Pancreas (tissue), 10 donors: Measurements from ENCODE around the gene FBXO38. TPM values are rescaled to one million over a fixed set of nuclear protein-coding genes. Genes with fewer than 3 reads are reported as not detected.

Source experiments
- ATAC-seq, 4 donors: fragments of 200-7000 bp; cut with Tn5 transposase; one replicate each; pipeline versions ENCODE4 v1.8.0 to v1.9.1; 2020; ENCODE audit warnings: mild to moderate bottlenecking in 4 of 4, moderate library complexity in 4 of 4
- DNase-seq, 6 donors: peaks; one replicate each; pipeline ENCODE4 v3.0.0-alpha.2; 2020
- FAIRE-seq: peaks from 2 replicates; lab custom pipeline; 2012; peaks lifted over from hg19 to GRCh38; lab: Jason Lieb, UNC
- H3K27ac ChIP-seq, 4 donors: fragments of 200-600 bp; sonication (generic); 1 replicate in 3 of 4; 2 replicates in 1 of 4; pipeline versions ENCODE4 v1.5.0 to v1.8.0; 2020
- H3K27me3 ChIP-seq, 4 donors: fragments of 200-600 bp; one replicate each; pipeline ENCODE4 v1.8.0; 2021
- H3K36me3 ChIP-seq, 3 donors: fragments of 200-600 bp; sonication (generic) in 1 of 3; one replicate each; pipeline versions ENCODE4 v1.5.0 to v1.8.0; 2020 to 2021
- H3K4me1 ChIP-seq, 3 donors: fragments of 200-600 bp; one replicate each; pipeline ENCODE4 v1.8.0; 2021
- H3K4me3 ChIP-seq, 4 donors: fragments of 200-600 bp; sonication (generic) in 2 of 4; one replicate each; pipeline versions ENCODE4 v1.5.0 to v1.8.0; 2020 to 2021
- H3K9me3 ChIP-seq, 4 donors: fragments of 200-600 bp; one replicate each; pipeline ENCODE4 v1.8.0; 2021
- CTCF ChIP-seq, 4 donors: fragments of 200-600 bp; sonication (generic) in 3 of 4; IDR thresholded peaks; one replicate each; pipeline versions ENCODE4 v1.5.0 to v1.8.0; 2021; ENCODE audit warnings: antibody characterized with exemption in 4 of 4
- WGBS, 2 donors: extraction: QIAGEN DNeasy Blood & Tissue Kit; methylation state at CpG; one replicate each; pipeline ENCODE4 v1.1.7; 2013; 5-methylcytosine and 5-hydroxymethylcytosine counted together
- intact Hi-C, 3 donors: fragments of 100-400 bp; cut with DNase I; formaldehyde crosslinking; loops; one replicate each; pipeline versions ENCODE4 v1.11.1 to v1.14.2; 2022
- polyA plus RNA-seq, 2 donors: library from polyadenylated mRNA; stranded (reverse); fragments of 200-250 nt; gene quantifications; one replicate each; pipeline ENCODE4 v1.2.3, GENCODE V29; 2013
- total RNA-seq, 6 donors: library from RNA; stranded (reverse); fragmentation: NEBNext Ultra II Directional in 4 of 6; extraction: Animal tissue kit (Norgen Biotek cat#: 25700) in 4 of 6; gene quantifications; one replicate each; pipeline versions ENCODE4 v1.2.1 to v1.2.4, GENCODE V29; 2021 to 2023
- donor health status: healthy with polysubstance abuse.
- donor health status: DM: no; HTN: no; CAD: no; lungs with moderate emphysema.
- donor health status: DM: no; HTN: no; CAD: no.
- donor health status: control.
- donor health status: control.
- donor health status: Bipolar disorder and iron deficiency.
- donor health status: DM: yes; HTN: yes; CAD: no.
- donor health status: DM: no; HTN: no; CAD: no.
- donor health status: DM: no; HTN: no; CAD: no.
- donor health status: DM: yes; HTN: yes; CAD: no.

Gene FBXO38
- total and polyA plus RNA-seq, 8 donors = 7.0 to 24.3 (median 15.7) TPM

GRCh38 chr5:148484651-148485050 lies 100.9 kb downstream of the FBXO38 start:
- intact Hi-C loops = no loop called here
- TF ChIP-seq CTCF (IDR thresholded peaks at IDR 0.05) = no peak
- Histone ChIP-seq H3K4me3 (no peak overlapping the region), H3K27me3 (no peaks in the 10 kb centered on the region), H3K27ac (no peak overlapping the region), H3K4me1 (no peaks in the 10 kb centered on the region), H3K36me3 (no peaks in the 10 kb centered on the region), H3K9me3 (no peaks in the 10 kb centered on the region)
- DNase-seq (no peak), FAIRE-seq (no peak), ATAC-seq (no peak)

GRCh38 chr5:148486456-148486855 lies 102.7 kb downstream of the FBXO38 start:
- H3K27ac ChIP-seq = no peak overlapping the region
- TF ChIP-seq CTCF (IDR thresholded peaks at IDR 0.05) = no peak
- no peak for FAIRE-seq
- H3K36me3 ChIP-seq = no peaks in the 10 kb centered on the region
- no peak for DNase-seq
- WGBS, 2 donors = 72 to 88% methylated on average over 3 of the region's 3 CpGs
- intact Hi-C loops = no loop called here
- no peak overlapping the region for H3K4me3 ChIP-seq
- H3K4me1 ChIP-seq = no peaks in the 10 kb centered on the region
- H3K27me3 ChIP-seq = no peaks in the 10 kb centered on the region
- H3K9me3 ChIP-seq = no peaks in the 10 kb centered on the region
- no peak for ATAC-seq

DNA sequence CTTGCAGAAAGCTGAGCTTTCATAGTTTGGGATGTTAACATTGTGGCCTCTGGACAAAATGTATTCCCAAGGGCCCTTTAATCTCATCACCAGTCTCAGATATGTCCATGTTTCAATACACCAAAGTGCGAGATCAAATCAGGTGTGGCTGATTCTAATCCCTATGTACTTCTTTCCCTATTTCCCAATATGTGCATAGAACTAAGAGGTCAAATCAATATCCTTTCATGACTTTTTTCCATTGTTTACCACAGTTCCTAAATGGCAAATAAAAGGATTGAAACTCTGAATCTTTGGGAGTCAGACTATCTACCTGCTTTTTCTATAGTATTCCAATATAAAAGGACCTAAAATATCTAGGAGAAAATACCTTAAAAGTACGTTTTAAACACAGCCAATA lies 105.0 kb downstream of the FBXO38 start:
- H3K27ac ChIP-seq = no peak overlapping the region
- no peak for FAIRE-seq
- intact Hi-C loops = no loop called here
- TF ChIP-seq CTCF (IDR thresholded peaks at IDR 0.05) = no peak
- no peaks in the 10 kb centered on the region for H3K36me3 ChIP-seq
- no peaks in the 10 kb centered on the region for H3K9me3 ChIP-seq
- H3K4me3 ChIP-seq = no peak overlapping the region
- no peak for ATAC-seq
- no peaks in the 10 kb centered on the region for H3K4me1 ChIP-seq
- no peak for DNase-seq
- no peaks in the 10 kb centered on the region for H3K27me3 ChIP-seq
- WGBS, 2 donors = 57 to 58% methylated on average over 2 of the region's 2 CpGs

GRCh38 chr5:148491015-148491792 lies 107.4 kb downstream of the FBXO38 start:
- DNase-seq (no peak), ATAC-seq (no peak), FAIRE-seq (no peak)
- no peaks in the 10 kb centered on the region for H3K4me1 ChIP-seq
- intact Hi-C loops = no loop called here
- H3K27ac ChIP-seq = no peak overlapping the region
- TF ChIP-seq CTCF (IDR thresholded peaks at IDR 0.05) = no peak
- 54 to 68% methylated on average over 10 of the region's 10 CpGs for WGBS, 2 donors
- no peaks in the 10 kb centered on the region for H3K9me3 ChIP-seq
- H3K4me3 ChIP-seq = no peak overlapping the region
- no peaks in the 10 kb centered on the region for H3K27me3 ChIP-seq
- H3K36me3 ChIP-seq = no peaks in the 10 kb centered on the region

GRCh38 chr5:148491793-148492184 lies 108.0 kb downstream of the FBXO38 start:
- Histone ChIP-seq H3K4me3 (no peak overlapping the region), H3K27me3 (no peaks in the 10 kb centered on the region), H3K4me1 (no peaks in the 10 kb centered on the region), H3K9me3 (no peaks in the 10 kb centered on the region), H3K36me3 (no peaks in the 10 kb centered on the region), H3K27ac (no peak overlapping the region)
- ATAC-seq (no peak), DNase-seq (no peak), FAIRE-seq (no peak)
- no peak for TF ChIP-seq CTCF (IDR thresholded peaks at IDR 0.05)
- WGBS, 2 donors = 63 to 75% methylated on average over 6 of the region's 6 CpGs
- intact Hi-C loops = no loop called here
